ENCODE data around the gene STK25. TPM values are rescaled to one million over a fixed set of nuclear protein-coding genes. Genes with fewer than 3 reads are reported as not detected.
"Not testable (repeated sequence)": the region's sequence is repeated elsewhere in the genome, so short reads cannot be mapped to it uniquely, and the experiment has no call there.

The STK25 gene
- total and polyA plus RNA-seq, 5 donors from 2014 or later, result 79.7 to 117 (median 93.1) TPM

- Mint-ChIP-seq H3K4me3 (no peak overlapping the region), H3K36me3 (no peaks in the 10 kb centered on the region), H3K27me3 (no peaks in the 10 kb centered on the region), H3K9me3 (no peaks in the 10 kb centered on the region), H3K27ac (no peak overlapping the region), H3K4me1 (peaks cover 0 to 3% (median 0%) of the 10 kb centered on the region in 4 donors)
- no peaks in the 10 kb centered on the region for H3K27me3 ChIP-seq (ENCODE audit: control insufficient read depth, insufficient read depth, low read length)
- H3K4me3 ChIP-seq (ENCODE audit: low read depth, low read length), result no peak overlapping the region
- ATAC-seq (ENCODE audit: low read depth in 2 of 2) (no peak), DNase-seq (no peak)
- no peaks in the 10 kb centered on the region for H3K36me3 ChIP-seq (ENCODE audit: control insufficient read depth, insufficient read depth, low read length)
- no peak overlapping the region for H3K27ac ChIP-seq (ENCODE audit: insufficient read depth, low read length, poor library complexity, severe bottlenecking)
- H3K4me1 ChIP-seq (ENCODE audit: control insufficient read depth, insufficient read depth, low read length, poor library complexity, severe bottlenecking), result no peaks in the 10 kb centered on the region
- no peaks in the 10 kb centered on the region for H3K9me3 ChIP-seq (ENCODE audit: control insufficient read depth in 2 of 2, low read length in 2 of 2)
Measured at GRCh38 chr2:241459520-241459919, 48.9 kb downstream of the STK25 start.

GRCh38 chr2:241458687-241459086 lies 49.7 kb downstream of the STK25 start:
- no peaks in the 10 kb centered on the region for H3K9me3 ChIP-seq (ENCODE audit: control insufficient read depth in 2 of 2, low read length in 2 of 2)
- no peaks in the 10 kb centered on the region for H3K27me3 Mint-ChIP-seq
- H3K9me3 Mint-ChIP-seq, result no peaks in the 10 kb centered on the region
- no peaks in the 10 kb centered on the region for H3K4me1 ChIP-seq (ENCODE audit: control insufficient read depth, insufficient read depth, low read length, poor library complexity, severe bottlenecking)
- H3K4me3 Mint-ChIP-seq, result no peak overlapping the region
- peaks cover 0 to 3% (median 0%) of the 10 kb centered on the region in 4 donors for H3K4me1 Mint-ChIP-seq
- H3K27me3 ChIP-seq (ENCODE audit: control insufficient read depth, insufficient read depth, low read length), result no peaks in the 10 kb centered on the region
- H3K36me3 Mint-ChIP-seq, result no peaks in the 10 kb centered on the region
- no peaks in the 10 kb centered on the region for H3K36me3 ChIP-seq (ENCODE audit: control insufficient read depth, insufficient read depth, low read length)
- no peak overlapping the region for H3K4me3 ChIP-seq (ENCODE audit: low read depth, low read length)
- H3K27ac Mint-ChIP-seq, result no peak overlapping the region
- ATAC-seq (ENCODE audit: low read depth in 2 of 2) (no peak), DNase-seq (no peak)
- H3K27ac ChIP-seq (ENCODE audit: insufficient read depth, low read length, poor library complexity, severe bottlenecking), result no peak overlapping the region

- no peaks in the 10 kb centered on the region for H3K36me3 Mint-ChIP-seq
- Histone ChIP-seq H3K36me3 (ENCODE audit: control insufficient read depth, insufficient read depth, low read length) (no peaks in the 10 kb centered on the region), H3K4me1 (ENCODE audit: control insufficient read depth, insufficient read depth, low read length, poor library complexity, severe bottlenecking) (no peaks in the 10 kb centered on the region), H3K9me3 (ENCODE audit: control insufficient read depth in 2 of 2, low read length in 2 of 2) (no peaks in the 10 kb centered on the region), H3K27me3 (ENCODE audit: control insufficient read depth, insufficient read depth, low read length) (no peaks in the 10 kb centered on the region), H3K4me3 (ENCODE audit: low read depth, low read length) (no peak overlapping the region), H3K27ac (ENCODE audit: insufficient read depth, low read length, poor library complexity, severe bottlenecking) (no peak overlapping the region)
- DNase-seq (no peak), ATAC-seq (ENCODE audit: low read depth in 2 of 2) (no peak)
- no peaks in the 10 kb centered on the region for H3K27me3 Mint-ChIP-seq
- no peak overlapping the region for H3K4me3 Mint-ChIP-seq
- no peaks in the 10 kb centered on the region for H3K9me3 Mint-ChIP-seq
- no peak overlapping the region for H3K27ac Mint-ChIP-seq
- H3K4me1 Mint-ChIP-seq, result peaks cover 0 to 3% (median 0%) of the 10 kb centered on the region in 4 donors
Measured at GRCh38 chr2:241456546-241456945, 51.8 kb downstream of the STK25 start.

DNA sequence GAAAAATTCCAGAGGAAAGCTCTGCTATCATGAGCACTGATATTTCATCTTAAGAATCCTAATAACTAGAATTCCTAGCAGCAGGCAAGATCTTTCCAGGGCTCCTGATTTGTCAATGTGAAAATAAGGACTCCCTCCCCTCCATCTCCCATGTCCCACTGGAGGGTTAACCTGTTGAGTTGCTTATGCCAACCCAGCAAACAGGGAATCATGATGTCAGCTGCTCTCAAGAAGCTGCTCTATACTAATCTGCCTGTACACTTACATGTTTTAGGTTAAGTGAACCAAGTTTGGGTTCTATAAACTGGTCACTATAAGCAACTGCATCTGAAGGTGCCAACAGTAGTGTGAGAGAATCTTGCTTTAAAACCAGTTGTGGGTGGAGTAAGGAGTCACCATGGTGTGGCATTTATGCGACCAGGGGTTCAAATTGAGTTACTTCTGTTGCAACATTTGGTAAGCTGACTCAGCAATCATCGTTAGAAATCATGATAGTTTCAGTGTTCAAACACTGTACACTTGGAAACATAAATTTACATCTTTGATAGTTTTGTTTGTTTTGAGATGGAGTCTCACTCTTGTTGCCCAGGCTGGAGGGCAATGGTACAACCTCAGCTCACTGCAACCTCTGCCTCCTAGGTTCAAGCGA lies 53.4 kb downstream of the STK25 start:
- no peaks in the 10 kb centered on the region for H3K4me1 ChIP-seq (ENCODE audit: control insufficient read depth, insufficient read depth, low read length, poor library complexity, severe bottlenecking)
- H3K27ac ChIP-seq (ENCODE audit: insufficient read depth, low read length, poor library complexity, severe bottlenecking), result no peak overlapping the region
- no peaks in the 10 kb centered on the region for H3K9me3 ChIP-seq (ENCODE audit: control insufficient read depth in 2 of 2, low read length in 2 of 2)
- Mint-ChIP-seq H3K4me1 (peaks cover 0 to 3% (median 0%) of the 10 kb centered on the region in 4 donors), H3K27me3 (no peaks in the 10 kb centered on the region), H3K9me3 (no peaks in the 10 kb centered on the region), H3K36me3 (no peaks in the 10 kb centered on the region), H3K27ac (no peak overlapping the region), H3K4me3 (no peak overlapping the region)
- ATAC-seq (ENCODE audit: low read depth in 2 of 2) (no peak), DNase-seq (no peak)
- H3K4me3 ChIP-seq (ENCODE audit: low read depth, low read length), result no peak overlapping the region
- no peaks in the 10 kb centered on the region for H3K36me3 ChIP-seq (ENCODE audit: control insufficient read depth, insufficient read depth, low read length)
- no peaks in the 10 kb centered on the region for H3K27me3 ChIP-seq (ENCODE audit: control insufficient read depth, insufficient read depth, low read length)

DNA sequence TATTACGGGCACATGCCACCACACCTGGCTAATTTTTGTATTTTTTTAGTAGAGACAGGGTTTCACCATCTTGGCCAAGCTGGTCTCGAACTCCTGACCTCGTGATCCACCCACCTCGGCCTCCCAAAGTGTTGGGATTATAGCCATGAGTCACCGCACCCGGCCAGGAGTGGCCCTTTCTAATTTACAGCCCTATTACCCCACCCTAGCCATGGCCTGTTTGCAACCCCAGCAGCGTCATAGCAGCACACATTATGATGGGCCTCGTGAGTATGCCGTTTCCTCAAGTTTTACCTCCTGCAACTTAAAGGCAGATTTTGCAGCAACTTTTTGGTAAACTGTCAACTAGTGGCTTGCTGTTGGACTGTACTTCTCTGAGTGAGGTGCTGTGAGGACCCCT lies 54.5 kb downstream of the STK25 start:
- not testable (repeated sequence) for H3K36me3 ChIP-seq (ENCODE audit: control insufficient read depth, insufficient read depth, low read length); H3K27me3 ChIP-seq (ENCODE audit: control insufficient read depth, insufficient read depth, low read length); H3K36me3 Mint-ChIP-seq; H3K27ac ChIP-seq (ENCODE audit: insufficient read depth, low read length, poor library complexity, severe bottlenecking); H3K4me1 Mint-ChIP-seq; ATAC-seq (ENCODE audit: low read depth in 2 of 2); H3K9me3 ChIP-seq (ENCODE audit: control insufficient read depth in 2 of 2, low read length in 2 of 2); H3K4me3 ChIP-seq (ENCODE audit: low read depth, low read length); H3K27ac Mint-ChIP-seq; H3K9me3 Mint-ChIP-seq; H3K4me1 ChIP-seq (ENCODE audit: control insufficient read depth, insufficient read depth, low read length, poor library complexity, severe bottlenecking); H3K4me3 Mint-ChIP-seq; DNase-seq; H3K27me3 Mint-ChIP-seq

DNA sequence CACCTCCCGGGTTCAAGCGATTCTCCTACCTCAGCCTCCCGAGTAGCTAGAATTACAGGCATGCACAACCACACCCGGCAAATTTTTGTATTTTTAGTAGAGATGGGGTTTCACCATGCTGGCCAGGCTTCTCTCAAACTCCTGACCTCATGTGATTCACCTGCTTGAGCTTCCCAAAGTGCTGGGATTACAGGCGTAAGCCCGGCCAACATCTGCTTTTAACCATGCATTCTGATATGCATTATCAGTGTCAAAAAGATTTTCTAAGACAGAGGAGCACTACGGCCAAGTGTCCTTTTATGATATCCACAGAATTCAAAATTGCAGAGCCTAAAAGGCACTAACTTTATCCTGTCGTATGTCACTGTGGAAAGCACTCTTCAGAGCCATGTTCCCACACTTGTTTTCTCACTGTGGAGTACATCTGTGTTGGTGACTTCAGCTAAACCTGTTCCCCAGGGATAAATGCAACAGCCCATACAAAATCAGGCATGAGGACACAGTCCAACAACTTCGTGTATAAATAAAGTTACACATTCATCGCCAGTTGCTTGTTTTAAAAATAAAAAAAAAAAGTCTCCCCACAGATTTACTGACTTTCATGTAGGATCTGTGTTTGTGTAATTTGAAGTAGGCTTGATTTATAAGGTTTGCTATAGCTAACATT lies 56.4 kb downstream of the STK25 start:
- H3K9me3 Mint-ChIP-seq, result no peaks in the 10 kb centered on the region
- no peaks in the 10 kb centered on the region for H3K27me3 Mint-ChIP-seq
- no peak for ATAC-seq (ENCODE audit: low read depth in 2 of 2)

DNA sequence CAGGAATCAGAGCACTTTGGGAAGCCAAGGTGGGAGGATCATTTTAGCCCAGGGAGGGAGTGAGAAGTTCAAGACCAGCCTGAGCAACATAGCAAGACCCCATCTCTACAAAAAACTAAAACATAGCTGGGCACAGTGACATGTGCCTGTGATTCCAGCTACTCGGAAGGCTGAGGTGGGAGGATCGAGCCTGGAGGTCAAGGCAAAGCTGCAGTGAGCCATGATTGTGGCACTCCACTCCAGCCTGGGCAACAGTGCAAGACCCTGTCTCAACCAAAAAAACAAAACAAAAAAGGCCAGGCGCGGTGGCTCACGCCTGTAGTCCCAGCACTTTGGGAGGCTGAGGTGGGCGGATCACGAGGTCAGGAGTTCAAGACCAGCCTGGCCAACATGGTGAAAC lies 58.3 kb downstream of the STK25 start:
- H3K36me3 ChIP-seq (ENCODE audit: control insufficient read depth, insufficient read depth, low read length); H3K9me3 Mint-ChIP-seq; H3K27me3 ChIP-seq (ENCODE audit: control insufficient read depth, insufficient read depth, low read length); H3K27me3 Mint-ChIP-seq; H3K27ac Mint-ChIP-seq; H3K4me3 Mint-ChIP-seq; H3K4me3 ChIP-seq (ENCODE audit: low read depth, low read length); H3K4me1 Mint-ChIP-seq; DNase-seq; ATAC-seq (ENCODE audit: low read depth in 2 of 2); H3K9me3 ChIP-seq (ENCODE audit: control insufficient read depth in 2 of 2, low read length in 2 of 2); H3K4me1 ChIP-seq (ENCODE audit: control insufficient read depth, insufficient read depth, low read length, poor library complexity, severe bottlenecking); H3K36me3 Mint-ChIP-seq; H3K27ac ChIP-seq (ENCODE audit: insufficient read depth, low read length, poor library complexity, severe bottlenecking): not testable (repeated sequence)

More for the DNA sequence above, 56.4 kb downstream of the STK25 start:
- Histone ChIP-seq H3K36me3 (ENCODE audit: control insufficient read depth, insufficient read depth, low read length) (no peaks in the 10 kb centered on the region), H3K4me1 (ENCODE audit: control insufficient read depth, insufficient read depth, low read length, poor library complexity, severe bottlenecking) (no peaks in the 10 kb centered on the region), H3K9me3 (ENCODE audit: control insufficient read depth in 2 of 2, low read length in 2 of 2) (no peaks in the 10 kb centered on the region), H3K4me3 (ENCODE audit: low read depth, low read length) (no peak overlapping the region), H3K27ac (ENCODE audit: insufficient read depth, low read length, poor library complexity, severe bottlenecking) (no peak overlapping the region), H3K27me3 (ENCODE audit: control insufficient read depth, insufficient read depth, low read length) (no peaks in the 10 kb centered on the region)
- Mint-ChIP-seq H3K36me3 (peaks cover 3% of the 10 kb centered on the region), H3K4me1 (peaks cover 0 to 3% (median 0%) of the 10 kb centered on the region in 4 donors), H3K4me3 (no peak overlapping the region), H3K27ac (no peak overlapping the region)
- DNase-seq, result no peak

DNA sequence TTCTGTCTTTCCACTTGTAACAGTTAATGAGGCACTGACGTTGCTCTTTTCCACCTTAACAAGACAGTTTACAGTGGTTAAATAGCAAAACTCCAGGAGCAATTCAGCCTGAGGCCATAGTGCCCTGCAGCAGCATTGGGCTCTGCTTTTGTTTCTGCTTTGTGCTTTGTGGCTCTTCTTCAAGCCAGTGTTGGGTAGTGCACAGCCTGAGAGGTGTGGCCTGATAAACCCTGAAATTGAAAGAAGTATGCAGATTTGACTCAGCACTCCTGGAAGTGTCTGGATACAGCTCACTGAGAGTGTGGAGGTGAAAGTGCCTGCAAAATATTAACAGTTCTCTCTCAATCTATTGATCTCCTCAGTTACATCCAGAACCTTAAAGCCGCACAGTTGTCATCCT lies 63.0 kb downstream of the STK25 start:
- Mint-ChIP-seq H3K9me3 (no peaks in the 10 kb centered on the region), H3K4me3 (no peak overlapping the region), H3K36me3 (peaks cover 15% of the 10 kb centered on the region), H3K4me1 (peaks cover 6 to 27% (median 17%) of the 10 kb centered on the region in 4 donors), H3K27me3 (peaks cover 14% of the 10 kb centered on the region), H3K27ac (no peak overlapping the region)
- no peak for ATAC-seq (ENCODE audit: low read depth in 2 of 2)
- no peaks in the 10 kb centered on the region for H3K9me3 ChIP-seq (ENCODE audit: control insufficient read depth in 2 of 2, low read length in 2 of 2)
- H3K27ac ChIP-seq (ENCODE audit: insufficient read depth, low read length, poor library complexity, severe bottlenecking), result no peak overlapping the region
- peaks cover 18% of the 10 kb centered on the region for H3K4me1 ChIP-seq (ENCODE audit: control insufficient read depth, insufficient read depth, low read length, poor library complexity, severe bottlenecking)
- H3K4me3 ChIP-seq (ENCODE audit: low read depth, low read length), result no peak overlapping the region
- peaks cover 7% of the 10 kb centered on the region for H3K27me3 ChIP-seq (ENCODE audit: control insufficient read depth, insufficient read depth, low read length)
- DNase-seq, result peak in 1 of 3 donors; percentile 46
- H3K36me3 ChIP-seq (ENCODE audit: control insufficient read depth, insufficient read depth, low read length), result peaks cover 7% of the 10 kb centered on the region

Data from CD4-positive, CD25-positive, alpha-beta regulatory T cell (primary cell).